Thyroid gland (tissue), 4 donors: ENCODE results near the gene SYTL2.

ENCODE experiments used
- CTCF ChIP-seq, 6 experiments: fragments of 200-600 bp in 3 of 6; fragments of 450-650 bp in 3 of 6; sonication (generic) in 3 of 6; IDR thresholded peaks; one replicate each; pipeline ENCODE4 v1.5.1; 2016 to 2019; ENCODE audit warnings: antibody characterized with exemption in 6 of 6, mild to moderate bottlenecking in 2 of 6, inconsistent platforms in 1 of 6, moderate library complexity in 1 of 6
- POLR2A ChIP-seq, 2 donors: fragments of 450-650 bp; IDR thresholded peaks; one replicate each; pipeline ENCODE4 v1.6.1; 2017; ENCODE audit warnings: antibody characterized with exemption in 2 of 2, mild to moderate bottlenecking in 2 of 2, moderate library complexity in 1 of 2

DNA sequence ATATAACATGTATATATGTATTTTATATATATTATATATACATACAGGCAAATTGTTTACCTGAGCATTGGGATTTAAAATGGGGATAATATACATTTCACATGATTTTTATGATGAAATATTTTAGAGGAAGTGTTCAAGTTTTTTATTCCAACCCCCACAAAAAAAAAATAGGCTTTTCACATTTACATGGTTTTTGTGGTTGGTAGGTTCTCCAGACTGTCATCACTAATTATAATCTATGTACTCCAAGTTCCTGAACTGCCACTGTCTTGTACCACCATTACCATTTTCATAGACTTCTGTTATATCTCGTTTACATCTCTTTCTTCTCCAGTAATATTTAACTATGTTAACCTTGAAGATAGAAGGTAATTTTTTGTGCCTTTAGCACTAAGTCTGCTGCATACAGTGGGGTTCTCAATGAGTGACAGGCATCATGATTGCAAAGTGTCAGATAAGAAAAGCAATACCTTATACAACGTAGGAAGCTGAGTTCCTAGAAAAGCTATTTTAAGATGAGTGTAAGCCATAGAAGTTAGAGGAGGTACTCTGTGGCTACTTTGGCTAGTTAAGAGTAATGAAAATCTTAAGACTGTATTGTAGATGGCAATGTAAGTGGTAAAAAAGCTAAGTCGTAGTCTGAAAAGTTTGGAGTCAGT is 158.0 kb downstream of the SYTL2 start:
- TF ChIP-seq POLR2A (IDR thresholded peaks at IDR 0.05) (no peak), CTCF (IDR thresholded peaks at IDR 0.05) (no peak)
